Activated CD8-positive, alpha-beta memory T cell treated with anti-CD3 and anti-CD28 coated beads, Interleukin-2, amount 10 ng/mL, durations not matched to agents 7 days and 5 days (primary cell): ENCODE results near the gene PROSER2. TPM values are rescaled to one million over a fixed set of nuclear protein-coding genes. Genes with fewer than 3 reads are reported as not detected.

ENCODE experiments used
- ATAC-seq: fragments of 150-1000 bp; cut with Tn5 transposase; one replicate; pipeline ENCODE4 v1.10.0; 2021; ENCODE audit warnings: moderate library complexity
- CTCF ChIA-PET: fragments of 350-600 bp; sonication (Branson Sonifier 250); formaldehyde crosslinking; loops from one replicate; lab custom pipeline; 2021; ENCODE audit warnings: antibody characterized with exemption; lab: Charles Lee
- DNase-seq: peaks from one replicate; pipeline ENCODE4 v3.0.0-alpha.2; 2020
- H3K27ac Mint-ChIP-seq: one replicate; pipeline ENCODE4 v1.8.0; 2021; ENCODE audit warnings: mild to moderate bottlenecking, mixed read lengths
- H3K27me3 Mint-ChIP-seq: one replicate; pipeline ENCODE4 v1.8.0; 2021; ENCODE audit warnings: mixed read lengths
- H3K36me3 Mint-ChIP-seq: one replicate; pipeline ENCODE4 v1.8.0; 2021; ENCODE audit warnings: mild to moderate bottlenecking, mixed read lengths
- H3K4me1 Mint-ChIP-seq: one replicate; pipeline ENCODE4 v1.8.0; 2021; ENCODE audit warnings: mixed read lengths
- H3K4me3 Mint-ChIP-seq: one replicate; pipeline ENCODE4 v1.8.0; 2021; ENCODE audit warnings: mild to moderate bottlenecking, moderate library complexity, mixed read lengths
- H3K9me3 Mint-ChIP-seq: one replicate; pipeline ENCODE4 v1.8.0; 2022; ENCODE audit warnings: low read depth, mixed read lengths
- total RNA-seq, 2 experiments: library from RNA; stranded (reverse); gene quantifications; one replicate each; pipeline ENCODE4 v1.2.3, GENCODE V29; 2021

PROSER2 gene
- total RNA-seq, 2 experiments from 2014 or later = 0.23 TPM

DNA sequence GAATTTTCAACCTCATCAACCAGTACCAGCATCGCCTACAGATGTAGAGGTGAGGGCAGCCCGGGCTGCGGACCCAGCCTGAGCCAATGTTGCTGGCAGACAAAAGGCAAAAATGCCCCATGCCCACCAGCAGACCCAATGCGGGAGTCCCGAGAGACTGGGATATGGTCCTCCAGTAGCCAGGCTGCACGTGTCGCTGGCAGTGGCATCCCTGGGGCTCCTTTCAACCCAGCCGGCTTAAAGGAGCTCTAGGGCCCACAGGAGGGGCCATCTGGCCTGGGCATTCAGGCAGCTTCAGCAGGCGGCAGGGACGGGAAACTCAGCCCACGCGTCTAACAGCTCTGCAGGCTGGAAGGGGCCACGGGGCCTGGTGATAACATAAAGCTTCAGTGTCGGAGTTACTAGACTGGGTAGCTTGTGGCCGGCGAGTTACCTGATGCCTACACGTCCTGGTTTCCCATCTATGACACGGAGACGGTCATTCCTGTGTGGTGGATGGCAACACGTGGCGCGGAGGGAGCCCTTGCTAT lies 70.7 kb downstream of the PROSER2 start:
- Mint-ChIP-seq H3K4me3 (no peak overlapping the region), H3K36me3 (no peaks in the 10 kb centered on the region), H3K4me1 (no peaks in the 10 kb centered on the region), H3K9me3 (no peaks in the 10 kb centered on the region), H3K27me3 (no peaks in the 10 kb centered on the region), H3K27ac (no peak overlapping the region)
- DNase-seq (no peak), ATAC-seq (no peak)
- CTCF ChIA-PET = interaction anchor here (1.9 kb wide), 1 partner anchor 12 kb away, joined by 4 read pairs; no protein-coding TSS in a partner anchor

GRCh38 chr10:11894381-11895107 lies 71.4 kb downstream of the PROSER2 start:
- Mint-ChIP-seq H3K4me1 (no peaks in the 10 kb centered on the region), H3K9me3 (no peaks in the 10 kb centered on the region), H3K27ac (no peak overlapping the region), H3K27me3 (no peaks in the 10 kb centered on the region), H3K4me3 (no peak overlapping the region), H3K36me3 (no peaks in the 10 kb centered on the region)
- DNase-seq (no peak), ATAC-seq (no peak)
- CTCF ChIA-PET = interaction anchor here (1.9 kb wide), 1 partner anchor 12 kb away, joined by 4 read pairs; no protein-coding TSS in a partner anchor

DNA sequence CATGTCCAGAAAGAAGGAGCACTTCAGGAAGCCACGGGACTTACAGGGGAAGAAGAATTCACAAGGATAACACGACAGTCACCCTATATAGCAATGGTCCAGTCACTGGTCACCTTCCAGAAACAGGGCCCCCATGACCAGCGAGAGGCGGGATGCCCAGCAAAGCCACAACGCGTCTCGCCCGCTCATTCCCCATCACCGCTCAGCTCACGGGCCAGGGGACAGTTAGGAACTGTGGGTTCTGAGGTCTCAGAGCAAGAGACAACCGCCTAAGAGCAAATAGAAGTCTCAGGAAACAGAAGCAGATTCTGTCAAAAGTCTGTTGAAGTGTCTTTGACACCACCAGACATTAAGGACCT lies 71.9 kb downstream of the PROSER2 start:
- H3K36me3 Mint-ChIP-seq = no peaks in the 10 kb centered on the region
- no peak overlapping the region for H3K4me3 Mint-ChIP-seq
- no peaks in the 10 kb centered on the region for H3K4me1 Mint-ChIP-seq
- H3K9me3 Mint-ChIP-seq = no peaks in the 10 kb centered on the region
- H3K27ac Mint-ChIP-seq = no peak overlapping the region
- ATAC-seq (no peak), DNase-seq (no peak)
- no peaks in the 10 kb centered on the region for H3K27me3 Mint-ChIP-seq
- CTCF ChIA-PET = no interaction called here

- Mint-ChIP-seq H3K27ac (no peak overlapping the region), H3K4me1 (no peaks in the 10 kb centered on the region), H3K4me3 (no peak overlapping the region), H3K36me3 (no peaks in the 10 kb centered on the region), H3K27me3 (no peaks in the 10 kb centered on the region), H3K9me3 (no peaks in the 10 kb centered on the region)
- ATAC-seq (no peak), DNase-seq (no peak)
- CTCF ChIA-PET = no interaction called here
Observed at GRCh38 chr10:11895598-11895997, 72.4 kb downstream of the PROSER2 start.

GRCh38 chr10:11896549-11897200 lies 73.5 kb downstream of the PROSER2 start:
- H3K4me3 Mint-ChIP-seq = no peak overlapping the region
- no peak for ATAC-seq
- H3K4me1 Mint-ChIP-seq = no peaks in the 10 kb centered on the region
- no peaks in the 10 kb centered on the region for H3K36me3 Mint-ChIP-seq
- no peaks in the 10 kb centered on the region for H3K9me3 Mint-ChIP-seq
- peaks cover 3% of the 10 kb centered on the region for H3K27me3 Mint-ChIP-seq
- no peak for DNase-seq
- CTCF ChIA-PET = no interaction called here
- no peak overlapping the region for H3K27ac Mint-ChIP-seq

DNA sequence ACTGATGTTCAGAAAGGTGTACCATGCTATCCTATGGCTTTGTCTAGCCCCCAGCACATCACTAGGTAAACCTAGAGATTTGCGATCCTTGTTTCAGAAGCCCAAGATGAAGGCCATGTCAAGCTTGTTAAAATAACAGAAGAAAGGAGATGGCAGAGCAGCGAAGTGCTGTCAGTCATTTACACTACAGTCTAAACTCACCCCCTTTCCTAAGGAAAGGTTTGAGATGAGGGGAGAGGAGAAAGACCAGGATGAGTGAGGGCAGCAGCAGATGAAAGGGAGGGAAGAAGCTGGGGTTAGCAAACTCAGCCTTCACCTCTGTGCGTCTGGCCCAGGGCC lies 74.8 kb downstream of the PROSER2 start:
- Mint-ChIP-seq H3K27me3 (peaks cover 8% of the 10 kb centered on the region), H3K36me3 (no peaks in the 10 kb centered on the region), H3K4me3 (no peak overlapping the region), H3K27ac (no peak overlapping the region), H3K4me1 (no peaks in the 10 kb centered on the region), H3K9me3 (no peaks in the 10 kb centered on the region)
- ATAC-seq = no peak
- no peak for DNase-seq
- CTCF ChIA-PET = no interaction called here

DNA sequence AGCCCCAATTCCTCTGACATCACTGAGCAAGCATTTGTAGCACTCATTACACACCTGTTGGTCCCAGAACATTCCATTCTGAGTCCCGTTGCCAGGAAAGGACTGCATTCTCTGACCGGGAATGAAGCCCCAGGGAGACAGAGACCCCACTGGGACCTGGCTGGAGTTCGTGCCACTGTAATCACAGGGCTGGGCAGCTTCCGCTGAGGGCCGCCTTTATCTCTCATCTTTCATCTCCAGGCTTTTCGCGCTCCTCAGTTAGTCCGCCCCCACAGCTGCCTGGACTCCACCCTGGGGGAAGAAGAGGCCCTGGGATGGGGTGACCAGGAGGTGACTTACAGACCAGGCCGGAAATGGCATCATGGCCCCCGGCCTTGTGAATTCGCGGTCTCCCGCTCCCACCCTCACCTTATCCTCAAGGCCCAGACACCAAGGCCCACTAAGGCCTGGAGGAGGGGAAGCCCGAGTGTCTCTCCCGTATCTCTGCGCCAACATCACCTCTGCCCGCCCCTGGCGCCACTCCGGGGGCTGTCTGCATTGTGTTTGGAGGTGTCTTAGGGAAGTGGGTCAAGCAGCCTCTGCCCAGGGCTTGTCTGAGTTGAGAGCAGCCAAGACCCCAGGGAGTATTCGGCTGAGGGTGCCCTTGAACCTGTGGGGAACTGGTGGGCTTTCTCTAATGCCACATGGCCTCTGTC lies 75.4 kb downstream of the PROSER2 start:
- ATAC-seq (no peak), DNase-seq (no peak)
- H3K27ac Mint-ChIP-seq = no peak overlapping the region
- H3K4me3 Mint-ChIP-seq = no peak overlapping the region
- CTCF ChIA-PET = no interaction called here
- no peaks in the 10 kb centered on the region for H3K4me1 Mint-ChIP-seq
- peaks cover 9% of the 10 kb centered on the region for H3K27me3 Mint-ChIP-seq
- no peaks in the 10 kb centered on the region for H3K9me3 Mint-ChIP-seq
- no peaks in the 10 kb centered on the region for H3K36me3 Mint-ChIP-seq

DNA sequence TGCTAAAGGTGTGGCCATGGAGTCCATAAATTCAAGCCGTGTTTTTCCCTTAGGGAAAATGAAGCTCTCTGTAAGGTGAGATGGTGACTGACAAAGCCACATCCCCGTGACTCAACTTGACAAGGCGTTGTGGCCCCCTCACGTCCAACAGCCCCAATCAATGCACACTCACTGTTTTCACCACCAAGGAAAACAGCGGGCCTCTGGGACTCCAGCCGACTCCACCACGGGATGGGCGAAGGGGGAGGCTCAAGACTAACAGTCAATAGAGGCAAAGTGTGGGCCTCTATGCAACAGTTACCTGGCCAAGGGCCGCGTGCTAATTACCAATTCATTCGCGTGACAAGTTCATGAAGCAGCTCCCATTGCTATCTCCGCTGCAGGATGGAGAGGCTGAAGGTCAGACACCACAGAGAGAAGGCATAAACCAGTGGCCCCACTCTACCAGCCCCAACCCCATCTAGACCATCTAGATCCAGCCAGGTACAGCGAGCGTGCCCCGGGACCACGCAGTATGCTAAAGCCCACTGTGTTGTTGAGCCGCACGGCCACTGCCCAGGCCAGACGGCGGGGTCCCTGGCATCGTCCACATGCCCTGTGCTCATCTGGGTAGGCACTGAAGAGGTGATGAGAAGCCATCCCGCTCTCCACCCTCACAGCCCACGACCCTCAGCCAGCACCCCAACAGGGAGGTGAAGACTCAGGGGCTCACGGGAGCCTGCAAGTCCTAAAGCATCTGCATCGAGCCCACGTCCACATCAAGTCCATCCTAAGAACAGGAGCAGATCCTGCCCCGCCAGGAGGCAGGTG lies 76.1 kb downstream of the PROSER2 start:
- DNase-seq (no peak), ATAC-seq (no peak)
- no peaks in the 10 kb centered on the region for H3K9me3 Mint-ChIP-seq
- H3K4me1 Mint-ChIP-seq = no peaks in the 10 kb centered on the region
- H3K27me3 Mint-ChIP-seq = peaks cover 9% of the 10 kb centered on the region
- CTCF ChIA-PET = no interaction called here
- H3K4me3 Mint-ChIP-seq = no peak overlapping the region
- no peak overlapping the region for H3K27ac Mint-ChIP-seq
- no peaks in the 10 kb centered on the region for H3K36me3 Mint-ChIP-seq

DNA sequence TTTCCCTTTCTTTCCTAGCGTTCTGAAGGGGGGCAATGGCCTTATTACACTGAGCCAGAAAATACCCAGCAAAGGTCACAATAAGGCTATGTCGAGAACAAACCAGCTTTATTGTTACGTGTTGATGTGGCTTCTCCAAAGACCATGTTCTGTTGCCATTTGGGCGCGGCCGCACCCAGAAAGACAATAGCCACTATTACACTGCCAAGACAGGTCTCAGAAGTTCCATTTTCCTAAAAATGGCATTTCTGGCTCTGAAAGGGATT lies 77.8 kb downstream of the PROSER2 start:
- CTCF ChIA-PET = interaction anchor here (1.2 kb wide), 1 partner anchor 28 kb away, joined by 3 read pairs; no protein-coding TSS in a partner anchor
- no peak for DNase-seq
- no peaks in the 10 kb centered on the region for H3K9me3 Mint-ChIP-seq
- H3K27ac Mint-ChIP-seq = no peak overlapping the region
- H3K4me3 Mint-ChIP-seq = no peak overlapping the region
- H3K27me3 Mint-ChIP-seq = peaks cover 17% of the 10 kb centered on the region
- no peaks in the 10 kb centered on the region for H3K4me1 Mint-ChIP-seq
- no peak for ATAC-seq
- H3K36me3 Mint-ChIP-seq = no peaks in the 10 kb centered on the region

DNA sequence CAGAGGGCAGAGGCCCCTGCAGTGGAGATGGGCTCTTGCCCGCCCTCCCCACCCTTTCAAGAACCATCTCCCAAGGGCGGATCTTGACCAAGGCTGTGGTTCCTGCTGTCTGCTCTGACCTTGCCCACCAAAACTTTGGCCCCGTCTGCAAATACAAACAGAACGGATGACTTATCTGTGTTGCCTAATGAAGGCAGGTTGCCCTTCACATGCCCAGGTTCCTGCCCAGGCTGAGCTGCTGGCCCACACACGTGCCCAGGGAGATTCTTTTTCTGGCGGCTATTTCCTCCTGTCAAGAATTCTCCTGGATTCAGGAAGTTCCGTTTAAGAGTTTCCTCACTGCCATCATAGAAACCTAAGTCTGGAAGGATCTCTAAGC lies 78.3 kb downstream of the PROSER2 start:
- CTCF ChIA-PET = interaction anchor here (1.2 kb wide), 1 partner anchor 28 kb away, joined by 3 read pairs; no protein-coding TSS in a partner anchor
- no peak overlapping the region for H3K4me3 Mint-ChIP-seq
- H3K27me3 Mint-ChIP-seq = peaks cover 17% of the 10 kb centered on the region
- no peaks in the 10 kb centered on the region for H3K36me3 Mint-ChIP-seq
- H3K27ac Mint-ChIP-seq = no peak overlapping the region
- no peaks in the 10 kb centered on the region for H3K4me1 Mint-ChIP-seq
- no peak for ATAC-seq
- H3K9me3 Mint-ChIP-seq = no peaks in the 10 kb centered on the region
- no peak for DNase-seq

DNA sequence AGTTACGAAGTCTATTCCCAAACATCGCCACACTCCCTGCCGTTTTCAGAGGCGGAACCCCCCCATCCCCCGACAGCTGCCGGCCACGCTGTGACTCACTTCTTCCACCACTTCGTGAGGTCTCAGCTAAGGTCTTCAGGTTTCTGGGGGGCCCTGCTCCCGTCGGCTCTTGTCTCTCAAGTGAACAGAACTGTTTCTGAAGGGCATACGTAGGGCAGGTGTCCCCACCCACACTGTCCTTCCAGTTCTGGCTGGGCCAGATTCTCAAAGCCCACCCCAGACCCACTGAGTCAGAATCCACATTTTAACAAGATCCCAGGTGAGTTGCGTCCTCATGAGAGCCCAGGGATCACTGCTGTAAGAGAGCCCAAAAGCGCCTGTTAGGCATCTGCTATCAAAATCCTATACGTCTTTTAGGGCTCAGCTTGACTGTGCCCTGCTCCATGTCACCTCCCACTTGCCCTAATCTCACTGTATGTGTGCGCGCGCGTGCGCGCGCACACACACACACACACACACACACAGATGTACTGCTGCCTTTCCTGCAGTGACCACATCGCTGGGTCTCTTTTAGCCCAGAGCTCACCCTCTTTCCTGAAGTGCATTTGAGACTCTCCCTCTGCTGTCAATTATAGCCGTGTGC lies 78.8 kb downstream of the PROSER2 start:
- Mint-ChIP-seq H3K27me3 (peaks cover 17% of the 10 kb centered on the region), H3K27ac (no peak overlapping the region), H3K9me3 (no peaks in the 10 kb centered on the region), H3K4me3 (no peak overlapping the region), H3K4me1 (peaks cover 3% of the 10 kb centered on the region), H3K36me3 (no peaks in the 10 kb centered on the region)
- ATAC-seq = no peak
- CTCF ChIA-PET = interaction anchor here (1.2 kb wide), 1 partner anchor 27 kb away, joined by 3 read pairs; no protein-coding TSS in a partner anchor
- DNase-seq = no peak

DNA sequence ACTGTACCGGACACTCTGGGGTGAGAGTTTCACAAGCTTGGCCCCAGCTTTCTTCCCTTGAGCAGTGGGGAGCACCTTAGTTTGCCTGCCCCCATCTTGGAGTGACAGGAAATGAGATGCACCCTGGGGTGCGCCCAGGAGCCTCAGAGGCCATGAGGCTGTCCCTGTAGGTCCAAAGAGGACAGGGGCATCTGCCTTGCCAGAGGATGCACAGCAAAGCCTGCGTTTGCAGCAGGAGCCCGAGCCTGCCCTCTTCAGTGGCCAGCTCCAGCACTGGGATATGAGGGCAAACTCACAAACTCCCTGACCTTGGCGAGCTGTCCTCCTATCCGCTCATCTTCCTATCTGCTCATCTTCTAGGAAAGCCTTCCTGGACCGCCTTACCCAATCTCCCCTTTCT lies 79.5 kb downstream of the PROSER2 start:
- Mint-ChIP-seq H3K4me3 (no peak overlapping the region), H3K4me1 (peaks cover 5% of the 10 kb centered on the region), H3K27ac (no peak overlapping the region), H3K27me3 (peaks cover 18% of the 10 kb centered on the region), H3K9me3 (no peaks in the 10 kb centered on the region), H3K36me3 (no peaks in the 10 kb centered on the region)
- ATAC-seq = no peak
- no peak for DNase-seq
- CTCF ChIA-PET = no interaction called here

DNA sequence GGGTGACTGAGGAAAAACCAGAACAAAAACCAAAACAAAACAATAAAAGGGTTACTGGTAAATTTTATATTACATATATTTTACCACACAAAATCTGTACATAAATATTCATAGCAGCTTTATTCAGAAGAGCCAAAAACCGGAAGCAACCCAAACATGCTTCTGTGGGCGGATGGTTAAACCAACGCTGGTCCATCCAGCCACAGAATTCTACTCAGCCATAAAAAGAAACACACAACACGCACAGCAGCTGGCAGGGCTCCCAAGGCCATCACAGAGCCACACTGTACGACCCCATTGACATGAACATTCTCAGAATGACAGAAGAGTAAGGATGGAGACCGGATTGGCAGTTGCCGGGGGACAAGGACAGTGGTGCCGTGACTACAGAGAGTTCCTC lies 83.6 kb downstream of the PROSER2 start:
- Mint-ChIP-seq H3K4me1 (peaks cover 5% of the 10 kb centered on the region), H3K9me3 (no peaks in the 10 kb centered on the region), H3K27me3 (peaks cover 15% of the 10 kb centered on the region), H3K27ac (no peak overlapping the region), H3K36me3 (no peaks in the 10 kb centered on the region), H3K4me3 (no peak overlapping the region)
- ATAC-seq (no peak), DNase-seq (peak; percentile 44)
- CTCF ChIA-PET = no interaction called here
